Measurements from ENCODE around the gene C5AR1.
A peak's percentile ranks its signal among the peaks of the same experiment; 100 is the strongest.

C5AR1 gene

DNA sequence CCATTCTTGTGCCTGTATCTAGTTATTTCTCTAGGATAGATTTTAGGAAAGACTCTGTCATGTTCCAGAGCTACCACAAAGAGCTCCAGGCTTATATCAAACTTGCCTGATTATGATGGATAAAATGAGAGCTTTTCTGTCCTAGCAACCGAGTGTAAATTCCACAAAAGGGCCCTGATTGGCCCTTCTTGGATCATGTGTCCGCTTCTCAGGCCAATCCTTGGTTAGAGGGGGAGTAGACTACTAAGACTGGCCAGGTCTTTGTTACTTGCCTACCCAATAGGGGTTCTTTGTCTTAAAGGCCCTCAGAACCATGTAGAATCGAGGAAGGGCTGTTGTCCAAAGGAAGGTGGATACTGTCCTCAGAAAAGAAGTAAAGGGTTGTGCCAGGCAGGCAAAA, 41.9 kb downstream of the C5AR1 start:
- DNase-seq (ENCODE audit: low spot score), result no peak
- no peak overlapping the region for H3K4ac ChIP-seq (ENCODE audit: low read length)
- no peak overlapping the region for H3K4me3 ChIP-seq (ENCODE audit: low read length in 2 of 2)
- no CpG with 5 or more reads among the region's 3 CpGs for WGBS, 2 donors (ENCODE audit: extremely low coverage in 2 of 2, insufficient read length in 2 of 2, insufficient replicate concordance in 1 of 2)
- H2BK15ac ChIP-seq (ENCODE audit: low read length), result no peak overlapping the region
- H4K91ac ChIP-seq (ENCODE audit: low read depth, low read length, poor library complexity), result no peak overlapping the region
- H3K9me3 ChIP-seq (replicated peaks in 1 of 2; ENCODE audit: control insufficient read depth in 2 of 2, insufficient read depth in 1 of 2, low read depth in 1 of 2, low read length in 2 of 2), result no peaks in the 10 kb centered on the region
- peaks cover 28 to 53% of the 10 kb centered on the region in 2 donors for H3K36me3 ChIP-seq (replicated peaks in 1 of 2; ENCODE audit: control insufficient read depth in 2 of 2, insufficient read depth in 2 of 2, low read length in 2 of 2)
- H3K27me3 ChIP-seq (ENCODE audit: control insufficient read depth in 3 of 3, insufficient read depth in 3 of 3, low read depth in 1 of 3, low read length in 3 of 3), result no peaks in the 10 kb centered on the region
- no peak overlapping the region for H2AFZ ChIP-seq (ENCODE audit: low read length)
- H3K18ac ChIP-seq (ENCODE audit: low read length), result no peak overlapping the region
- H3K4me2 ChIP-seq (ENCODE audit: insufficient read depth, low read length, poor library complexity, severe bottlenecking), result no peak overlapping the region
- no peak overlapping the region for H3K23ac ChIP-seq (ENCODE audit: low read depth, low read length, poor library complexity)
- H2BK5ac ChIP-seq (ENCODE audit: low read length), result no peak overlapping the region
- H2AK5ac ChIP-seq (ENCODE audit: low read depth, low read length), result no peak overlapping the region
- H3K27ac ChIP-seq (replicated peaks; ENCODE audit: low read length), result no peak overlapping the region
- H2BK12ac ChIP-seq (ENCODE audit: low read length), result no peak overlapping the region
- no peak overlapping the region for H3K14ac ChIP-seq (ENCODE audit: low read length)
- H3K4me1 ChIP-seq (ENCODE audit: control insufficient read depth in 2 of 2, insufficient read depth in 1 of 2, low read depth in 1 of 2, low read length in 2 of 2), result peaks cover 0 to 4% of the 10 kb centered on the region in 2 donors
- H2BK120ac ChIP-seq (ENCODE audit: low read depth, low read length), result no peak overlapping the region
- peaks cover 11% of the 10 kb centered on the region for H3K79me1 ChIP-seq (ENCODE audit: low read depth, low read length)
- H3K9ac ChIP-seq (ENCODE audit: low read depth, low read length, poor library complexity), result no peak overlapping the region
- H4K8ac ChIP-seq (ENCODE audit: low read depth, low read length), result no peak overlapping the region

DNA sequence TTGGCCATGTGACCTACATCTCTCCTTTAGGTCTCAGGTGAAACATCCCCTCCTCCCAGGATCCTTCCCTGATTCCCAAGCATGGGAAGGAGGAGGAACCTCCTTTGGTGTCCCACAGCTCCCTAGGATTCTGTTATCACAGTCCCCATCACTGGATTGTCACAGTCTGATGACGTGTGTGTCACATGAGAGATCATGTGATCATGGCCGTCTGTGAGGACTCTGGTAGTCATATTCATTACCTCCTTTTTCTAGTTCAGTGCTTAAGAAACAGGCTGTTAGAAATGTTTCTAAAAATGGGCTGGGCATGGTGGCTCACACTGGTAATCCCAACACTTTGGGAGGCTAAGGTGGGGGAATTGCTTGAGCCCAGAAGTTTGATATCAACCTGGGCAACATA, 42.4 kb downstream of the C5AR1 start:
- no peak overlapping the region for H3K23ac ChIP-seq (ENCODE audit: low read depth, low read length, poor library complexity)
- H3K18ac ChIP-seq (ENCODE audit: low read length), result no peak overlapping the region
- H3K4me3 ChIP-seq (ENCODE audit: low read length in 2 of 2), result no peak overlapping the region
- H2BK5ac ChIP-seq (ENCODE audit: low read length), result no peak overlapping the region
- no peak overlapping the region for H3K9ac ChIP-seq (ENCODE audit: low read depth, low read length, poor library complexity)
- H4K8ac ChIP-seq (ENCODE audit: low read depth, low read length), result no peak overlapping the region
- peaks cover 31 to 58% of the 10 kb centered on the region in 2 donors for H3K36me3 ChIP-seq (replicated peaks in 1 of 2; ENCODE audit: control insufficient read depth in 2 of 2, insufficient read depth in 2 of 2, low read length in 2 of 2)
- H2BK120ac ChIP-seq (ENCODE audit: low read depth, low read length), result no peak overlapping the region
- H3K4ac ChIP-seq (ENCODE audit: low read length), result no peak overlapping the region
- H2AK5ac ChIP-seq (ENCODE audit: low read depth, low read length), result no peak overlapping the region
- H3K4me1 ChIP-seq (ENCODE audit: control insufficient read depth in 2 of 2, insufficient read depth in 1 of 2, low read depth in 1 of 2, low read length in 2 of 2), result peaks cover 0 to 4% of the 10 kb centered on the region in 2 donors
- H3K4me2 ChIP-seq (ENCODE audit: insufficient read depth, low read length, poor library complexity, severe bottlenecking), result no peak overlapping the region
- H3K9me3 ChIP-seq (replicated peaks in 1 of 2; ENCODE audit: control insufficient read depth in 2 of 2, insufficient read depth in 1 of 2, low read depth in 1 of 2, low read length in 2 of 2), result peaks cover 0 to 4% of the 10 kb centered on the region in 2 donors
- no peaks in the 10 kb centered on the region for H3K27me3 ChIP-seq (ENCODE audit: control insufficient read depth in 3 of 3, insufficient read depth in 3 of 3, low read depth in 1 of 3, low read length in 3 of 3)
- H2BK15ac ChIP-seq (ENCODE audit: low read length), result no peak overlapping the region
- H3K27ac ChIP-seq (replicated peaks; ENCODE audit: low read length), result no peak overlapping the region
- no peak for DNase-seq (ENCODE audit: low spot score)
- no peak overlapping the region for H2BK12ac ChIP-seq (ENCODE audit: low read length)
- no peak overlapping the region for H2AFZ ChIP-seq (ENCODE audit: low read length)
- peaks cover 11% of the 10 kb centered on the region for H3K79me1 ChIP-seq (ENCODE audit: low read depth, low read length)
- H3K14ac ChIP-seq (ENCODE audit: low read length), result no peak overlapping the region
- no peak overlapping the region for H4K91ac ChIP-seq (ENCODE audit: low read depth, low read length, poor library complexity)
- no CpG with 5 or more reads among the region's 2 CpGs for WGBS, 2 donors (ENCODE audit: extremely low coverage in 2 of 2, insufficient read length in 2 of 2, insufficient replicate concordance in 1 of 2)

DNA sequence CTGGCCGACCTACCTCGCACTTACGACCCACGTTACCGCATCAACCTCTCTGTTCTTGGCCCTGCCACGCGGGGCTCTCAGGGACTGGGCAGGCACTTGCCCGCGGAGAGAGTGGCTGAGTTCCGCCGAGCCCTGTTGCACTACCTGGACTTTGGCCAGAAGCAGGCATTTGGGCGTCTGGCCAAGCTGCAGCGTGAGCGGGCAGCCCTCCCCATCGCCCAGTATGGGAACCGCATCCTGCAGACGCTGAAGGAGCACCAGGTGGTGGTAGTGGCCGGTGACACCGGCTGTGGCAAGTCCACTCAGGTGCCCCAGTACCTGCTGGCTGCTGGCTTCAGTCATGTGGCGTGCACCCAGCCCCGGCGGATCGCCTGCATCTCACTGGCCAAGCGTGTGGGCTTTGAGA, 43.6 kb downstream of the C5AR1 start:
- H4K8ac ChIP-seq (ENCODE audit: low read depth, low read length), result no peak overlapping the region
- H3K9me3 ChIP-seq (replicated peaks in 1 of 2; ENCODE audit: control insufficient read depth in 2 of 2, insufficient read depth in 1 of 2, low read depth in 1 of 2, low read length in 2 of 2), result peaks cover 2 to 6% of the 10 kb centered on the region in 2 donors
- no peak overlapping the region for H2BK120ac ChIP-seq (ENCODE audit: low read depth, low read length)
- peaks cover 43 to 70% of the 10 kb centered on the region in 2 donors for H3K36me3 ChIP-seq (replicated peaks in 1 of 2; ENCODE audit: control insufficient read depth in 2 of 2, insufficient read depth in 2 of 2, low read length in 2 of 2)
- no peak overlapping the region for H3K4me2 ChIP-seq (ENCODE audit: insufficient read depth, low read length, poor library complexity, severe bottlenecking)
- H3K4me1 ChIP-seq (ENCODE audit: control insufficient read depth in 2 of 2, insufficient read depth in 1 of 2, low read depth in 1 of 2, low read length in 2 of 2), result peaks cover 0 to 4% of the 10 kb centered on the region in 2 donors
- H2BK5ac ChIP-seq (ENCODE audit: low read length), result no peak overlapping the region
- peaks cover 13% of the 10 kb centered on the region for H3K79me1 ChIP-seq (ENCODE audit: low read depth, low read length)
- no peak overlapping the region for H3K27ac ChIP-seq (replicated peaks; ENCODE audit: low read length)
- no CpG with 5 or more reads among the region's 24 CpGs for WGBS, 2 donors (ENCODE audit: extremely low coverage in 2 of 2, insufficient read length in 2 of 2, insufficient replicate concordance in 1 of 2)
- no peak overlapping the region for H2BK15ac ChIP-seq (ENCODE audit: low read length)
- H3K14ac ChIP-seq (ENCODE audit: low read length), result peak overlapping the region; percentile 4
- no peak overlapping the region for H2BK12ac ChIP-seq (ENCODE audit: low read length)
- H4K91ac ChIP-seq (ENCODE audit: low read depth, low read length, poor library complexity), result no peak overlapping the region
- no peak overlapping the region for H3K4me3 ChIP-seq (ENCODE audit: low read length in 2 of 2)
- H3K27me3 ChIP-seq (ENCODE audit: control insufficient read depth in 3 of 3, insufficient read depth in 3 of 3, low read depth in 1 of 3, low read length in 3 of 3), result no peaks in the 10 kb centered on the region
- H3K23ac ChIP-seq (ENCODE audit: low read depth, low read length, poor library complexity), result no peak overlapping the region
- no peak overlapping the region for H2AFZ ChIP-seq (ENCODE audit: low read length)
- H2AK5ac ChIP-seq (ENCODE audit: low read depth, low read length), result no peak overlapping the region
- no peak overlapping the region for H3K18ac ChIP-seq (ENCODE audit: low read length)
- no peak for DNase-seq (ENCODE audit: low spot score)
- no peak overlapping the region for H3K9ac ChIP-seq (ENCODE audit: low read depth, low read length, poor library complexity)
- H3K4ac ChIP-seq (ENCODE audit: low read length), result no peak overlapping the region

DNA sequence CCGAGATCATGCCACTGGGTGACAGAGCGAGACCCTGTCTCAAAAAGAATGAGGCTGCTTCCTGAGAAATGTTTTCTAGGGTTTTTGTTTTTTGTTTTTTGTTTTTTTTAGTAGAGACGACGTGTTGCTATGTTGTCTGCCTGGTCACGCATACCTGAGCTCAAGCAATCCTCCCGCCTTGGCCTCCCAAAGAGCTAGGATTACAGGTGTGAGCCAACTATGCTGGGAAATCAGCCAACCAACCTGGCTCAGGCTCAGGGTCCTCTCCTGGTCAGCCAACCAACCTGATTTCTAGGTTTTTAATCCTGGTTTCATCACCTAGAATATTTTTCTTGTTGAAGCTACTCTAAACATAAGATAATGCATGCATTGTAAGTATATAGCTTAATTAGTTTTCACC, 47.2 kb downstream of the C5AR1 start:
- no peak overlapping the region for H3K4me3 ChIP-seq (ENCODE audit: low read length in 2 of 2)
- H3K36me3 ChIP-seq (replicated peaks in 1 of 2; ENCODE audit: control insufficient read depth in 2 of 2, insufficient read depth in 2 of 2, low read length in 2 of 2), result peaks cover 60 to 96% of the 10 kb centered on the region in 2 donors
- H3K18ac ChIP-seq (ENCODE audit: low read length), result no peak overlapping the region
- H3K27ac ChIP-seq (replicated peaks; ENCODE audit: low read length), result no peak overlapping the region
- no peak overlapping the region for H2BK12ac ChIP-seq (ENCODE audit: low read length)
- no peak overlapping the region for H4K8ac ChIP-seq (ENCODE audit: low read depth, low read length)
- H3K79me1 ChIP-seq (ENCODE audit: low read depth, low read length), result peaks cover 10% of the 10 kb centered on the region
- no peak overlapping the region for H3K23ac ChIP-seq (ENCODE audit: low read depth, low read length, poor library complexity)
- DNase-seq (ENCODE audit: low spot score), result no peak
- peaks cover 2 to 6% of the 10 kb centered on the region in 2 donors for H3K9me3 ChIP-seq (replicated peaks in 1 of 2; ENCODE audit: control insufficient read depth in 2 of 2, insufficient read depth in 1 of 2, low read depth in 1 of 2, low read length in 2 of 2)
- no peak overlapping the region for H3K4me2 ChIP-seq (ENCODE audit: insufficient read depth, low read length, poor library complexity, severe bottlenecking)
- no peak overlapping the region for H2AFZ ChIP-seq (ENCODE audit: low read length)
- no peak overlapping the region for H2BK15ac ChIP-seq (ENCODE audit: low read length)
- no peaks in the 10 kb centered on the region for H3K27me3 ChIP-seq (ENCODE audit: control insufficient read depth in 3 of 3, insufficient read depth in 3 of 3, low read depth in 1 of 3, low read length in 3 of 3)
- no peak overlapping the region for H2BK120ac ChIP-seq (ENCODE audit: low read depth, low read length)
- H3K14ac ChIP-seq (ENCODE audit: low read length), result no peak overlapping the region
- H3K4me1 ChIP-seq (ENCODE audit: control insufficient read depth in 2 of 2, insufficient read depth in 1 of 2, low read depth in 1 of 2, low read length in 2 of 2), result peaks cover 0 to 1% of the 10 kb centered on the region in 2 donors
- no peak overlapping the region for H3K4ac ChIP-seq (ENCODE audit: low read length)
- no peak overlapping the region for H2AK5ac ChIP-seq (ENCODE audit: low read depth, low read length)
- H4K91ac ChIP-seq (ENCODE audit: low read depth, low read length, poor library complexity), result no peak overlapping the region
- H2BK5ac ChIP-seq (ENCODE audit: low read length), result no peak overlapping the region
- H3K9ac ChIP-seq (ENCODE audit: low read depth, low read length, poor library complexity), result no peak overlapping the region
- WGBS, 2 donors (ENCODE audit: extremely low coverage in 2 of 2, insufficient read length in 2 of 2, insufficient replicate concordance in 1 of 2), result no CpG with 5 or more reads among the region's 6 CpGs
